ENCODE data around the gene SOWAHA. TPM values are rescaled to one million over a fixed set of nuclear protein-coding genes. Genes with fewer than 3 reads are reported as not detected.

The SOWAHA gene
- total RNA-seq, 1 experiment from 2014 or later: 0.20 TPM

DNA sequence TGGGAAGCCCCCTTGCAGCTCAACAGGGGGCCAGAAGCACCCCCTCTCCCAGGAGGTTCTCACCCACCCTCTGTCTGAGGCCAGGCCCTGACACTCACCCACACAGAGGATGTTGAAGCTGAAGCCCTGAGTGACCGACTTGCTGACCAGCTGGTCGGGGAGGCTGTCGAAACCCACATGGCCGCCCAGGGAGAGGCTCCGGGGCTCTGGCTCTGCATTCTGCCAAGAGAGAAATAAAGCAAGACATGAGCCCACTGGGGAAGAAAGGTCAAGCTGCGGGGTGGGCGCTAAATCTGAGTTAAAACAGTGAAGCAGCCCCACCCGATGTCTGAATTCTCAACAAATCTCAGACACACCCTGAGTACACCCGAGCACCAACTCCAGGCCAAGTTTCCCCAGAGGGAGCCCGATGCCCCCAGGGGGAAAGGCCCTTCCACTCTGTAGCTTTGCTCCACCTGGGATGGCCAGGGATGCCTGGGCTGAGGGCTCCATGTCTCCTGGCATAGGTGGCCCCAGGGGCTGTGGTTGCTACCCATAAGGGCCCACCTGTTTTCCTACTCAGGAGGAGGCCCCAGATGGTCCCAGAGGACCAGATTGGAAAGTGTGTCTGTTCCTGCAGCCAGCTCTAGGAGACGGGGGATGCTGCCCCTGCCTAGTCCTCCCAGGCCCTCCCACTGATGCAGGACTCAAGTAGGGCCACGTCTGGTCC, 47.6 kb upstream of the SOWAHA start:
- peaks cover 5 to 26% (median 16%) of the 10 kb centered on the region in 3 experiments; a peak in 6 of 7 replicates for H3K36me3 Mint-ChIP-seq (ENCODE audit: insufficient read depth in 1 of 3, low read depth in 3 of 3)
- Histone ChIP-seq H3K18ac (ENCODE audit: insufficient read length, low read depth, low read length) (no peak overlapping the region), H3K27me3 (ENCODE audit: insufficient read depth, low read length) (no peaks in the 10 kb centered on the region), H3K79me1 (ENCODE audit: insufficient read depth, low read depth, low read length, poor library complexity, severe bottlenecking) (no peaks in the 10 kb centered on the region), H3K27ac (ENCODE audit: insufficient read length, low read depth, low read length) (no peak overlapping the region), H3T11ph (ENCODE audit: low read length) (no peak overlapping the region), H4K20me1 (ENCODE audit: control insufficient read depth, insufficient read depth, insufficient read length) (peaks cover 2% of the 10 kb centered on the region), H3K9ac (ENCODE audit: extremely low read depth, insufficient read length, low read length) (no peak overlapping the region), H3K56ac (ENCODE audit: insufficient read length, low read depth, low read length) (no peak overlapping the region), H3K23ac (ENCODE audit: insufficient read length, low read depth, low read length) (no peak overlapping the region), H3K23me2 (ENCODE audit: insufficient read length, low read depth, low read length, poor library complexity, severe bottlenecking) (no peaks in the 10 kb centered on the region), H3K4me2 (ENCODE audit: insufficient read depth, insufficient read length, low read length) (no peak overlapping the region), H2BK20ac (ENCODE audit: low read depth, low read length, poor library complexity, severe bottlenecking) (no peak overlapping the region), H3K4ac (ENCODE audit: low read depth, low read length) (no peak overlapping the region), H4K8ac (replicated peaks; ENCODE audit: insufficient read length, low read depth, low read length) (no peak overlapping the region), H2BK15ac (ENCODE audit: low read depth, low read length) (no peak overlapping the region), H4K91ac (ENCODE audit: insufficient read length, low read depth, low read length) (no peak overlapping the region), H4K5ac (ENCODE audit: insufficient read length, low read depth, low read length) (no peak overlapping the region), H2AFZ (ENCODE audit: low read length) (no peak overlapping the region), H2BK5ac (ENCODE audit: insufficient read length, low read length) (no peak overlapping the region), H3K9me3 (ENCODE audit: control insufficient read depth, low read depth, low read length) (no peaks in the 10 kb centered on the region), H3K4me1 (ENCODE audit: insufficient read depth, low read length) (no peaks in the 10 kb centered on the region), H3K79me2 (ENCODE audit: insufficient read depth, low read length) (no peaks in the 10 kb centered on the region), H2AK5ac (ENCODE audit: insufficient read length, low read length) (no peak overlapping the region), H3K14ac (ENCODE audit: insufficient read depth, low read length) (no peak overlapping the region; the same call in 1 of the 2 replicates), H2BK120ac (ENCODE audit: low read depth, low read length, poor library complexity, severe bottlenecking) (no peak overlapping the region), H2BK12ac (ENCODE audit: insufficient read length, low read depth, low read length) (no peak overlapping the region)
- H3K4me3 Mint-ChIP-seq: no peak overlapping the region
- no peaks in the 10 kb centered on the region for H3K9me3 Mint-ChIP-seq
- TF ChIP-seq, protein P1, sequence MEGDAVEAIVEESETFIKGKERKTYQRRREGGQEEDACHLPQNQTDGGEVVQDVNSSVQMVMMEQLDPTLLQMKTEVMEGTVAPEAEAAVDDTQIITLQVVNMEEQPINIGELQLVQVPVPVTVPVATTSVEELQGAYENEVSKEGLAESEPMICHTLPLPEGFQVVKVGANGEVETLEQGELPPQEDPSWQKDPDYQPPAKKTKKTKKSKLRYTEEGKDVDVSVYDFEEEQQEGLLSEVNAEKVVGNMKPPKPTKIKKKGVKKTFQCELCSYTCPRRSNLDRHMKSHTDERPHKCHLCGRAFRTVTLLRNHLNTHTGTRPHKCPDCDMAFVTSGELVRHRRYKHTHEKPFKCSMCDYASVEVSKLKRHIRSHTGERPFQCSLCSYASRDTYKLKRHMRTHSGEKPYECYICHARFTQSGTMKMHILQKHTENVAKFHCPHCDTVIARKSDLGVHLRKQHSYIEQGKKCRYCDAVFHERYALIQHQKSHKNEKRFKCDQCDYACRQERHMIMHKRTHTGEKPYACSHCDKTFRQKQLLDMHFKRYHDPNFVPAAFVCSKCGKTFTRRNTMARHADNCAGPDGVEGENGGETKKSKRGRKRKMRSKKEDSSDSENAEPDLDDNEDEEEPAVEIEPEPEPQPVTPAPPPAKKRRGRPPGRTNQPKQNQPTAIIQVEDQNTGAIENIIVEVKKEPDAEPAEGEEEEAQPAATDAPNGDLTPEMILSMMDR (conservative IDR thresholded peaks at IDR 0.05): no peak
- peak; percentile 20 for DNase-seq
- H3K27ac Mint-ChIP-seq: no peak overlapping the region
- WGBS (ENCODE audit: extremely low coverage, insufficient read length, low lambda C conversion rate): no CpG with 5 or more reads among the region's 12 CpGs
- peaks cover under 1% of the 10 kb centered on the region in 2 experiments; a peak in 2 of 4 replicates for H3K4me1 Mint-ChIP-seq
- H3K27me3 Mint-ChIP-seq (ENCODE audit: low read depth): peaks cover 3% of the 10 kb centered on the region; the same call in 1 of the 2 replicates
